AG04449 (cell line): ENCODE measurements around the gene ATP5PF.

Experiments
- CTCF ChIA-PET: fragments of 350-600 bp; formaldehyde crosslinking; extraction: SDS; loops from one replicate; lab custom pipeline; 2021; ENCODE audit warnings: antibody characterized with exemption; lab: Yijun Ruan, JAX
- POLR2A ChIA-PET: fragments of 400-600, 350-600 bp; formaldehyde crosslinking; extraction: SDS; loops from one replicate; lab custom pipeline; 2020; ENCODE audit warnings: antibody characterized with exemption, inconsistent platforms; lab: Yijun Ruan, JAX
- DNase-seq: peaks from one replicate; pipeline ENCODE4 v3.0.0-alpha.2; 2010; ENCODE audit warnings: low read depth, low spot score
- H3K4me3 ChIP-seq: 2 replicates; pipeline ENCODE4 v1.5.1; 2011; ENCODE audit warnings: low read depth, mild to moderate bottlenecking, control low read depth, low read length
- TF ChIP-seq, protein P1 (sequence below): IDR thresholded peaks from one replicate; pipeline ENCODE4 v1.5.1; 2011; ENCODE audit warnings: mild to moderate bottlenecking, moderate library complexity, low read length, control low read depth, inconsistent platforms; ENCODE audit not compliant: insufficient read depth; ENCODE audit errors: missing control alignments

ATP5PF gene

GRCh38 chr21:25691976-25692375 lies 42.7 kb downstream of the ATP5PF start:
- ChIA-PET CTCF (interaction anchor here (0.7 kb wide), 1 partner anchor 201 kb away, joined by 5 read pairs; no protein-coding TSS in a partner anchor), POLR2A (no interaction called here)
- no peak for DNase-seq
- TF ChIP-seq, protein P1, sequence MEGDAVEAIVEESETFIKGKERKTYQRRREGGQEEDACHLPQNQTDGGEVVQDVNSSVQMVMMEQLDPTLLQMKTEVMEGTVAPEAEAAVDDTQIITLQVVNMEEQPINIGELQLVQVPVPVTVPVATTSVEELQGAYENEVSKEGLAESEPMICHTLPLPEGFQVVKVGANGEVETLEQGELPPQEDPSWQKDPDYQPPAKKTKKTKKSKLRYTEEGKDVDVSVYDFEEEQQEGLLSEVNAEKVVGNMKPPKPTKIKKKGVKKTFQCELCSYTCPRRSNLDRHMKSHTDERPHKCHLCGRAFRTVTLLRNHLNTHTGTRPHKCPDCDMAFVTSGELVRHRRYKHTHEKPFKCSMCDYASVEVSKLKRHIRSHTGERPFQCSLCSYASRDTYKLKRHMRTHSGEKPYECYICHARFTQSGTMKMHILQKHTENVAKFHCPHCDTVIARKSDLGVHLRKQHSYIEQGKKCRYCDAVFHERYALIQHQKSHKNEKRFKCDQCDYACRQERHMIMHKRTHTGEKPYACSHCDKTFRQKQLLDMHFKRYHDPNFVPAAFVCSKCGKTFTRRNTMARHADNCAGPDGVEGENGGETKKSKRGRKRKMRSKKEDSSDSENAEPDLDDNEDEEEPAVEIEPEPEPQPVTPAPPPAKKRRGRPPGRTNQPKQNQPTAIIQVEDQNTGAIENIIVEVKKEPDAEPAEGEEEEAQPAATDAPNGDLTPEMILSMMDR = no peak
- H3K4me3 ChIP-seq = no peak overlapping the region

DNA sequence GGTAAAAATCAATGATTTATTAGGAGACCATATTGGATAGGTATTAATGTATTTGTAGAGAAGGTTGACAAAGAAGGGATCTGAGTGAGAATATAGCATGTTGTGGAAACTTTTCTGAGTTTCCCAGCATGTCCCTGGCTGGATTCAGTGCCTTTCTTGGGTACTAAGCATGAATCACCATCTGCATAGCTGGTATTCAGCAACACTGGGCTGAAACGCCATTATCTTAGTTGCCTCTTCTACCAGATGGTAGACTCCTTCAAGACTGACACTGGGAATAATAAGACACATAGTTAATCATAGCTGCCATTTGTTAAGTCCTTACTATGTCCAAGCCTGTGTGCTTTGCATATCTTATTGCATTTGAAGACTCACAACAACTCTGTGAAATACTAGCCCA lies 45.5 kb downstream of the ATP5PF start:
- DNase-seq = no peak
- ChIA-PET POLR2A (no interaction called here), CTCF (interaction anchor here (1.1 kb wide), 1 partner anchor 81 kb away, joined by 4 read pairs; no protein-coding TSS in a partner anchor)
- TF ChIP-seq, protein P1 = no peak
- no peak overlapping the region for H3K4me3 ChIP-seq

DNA sequence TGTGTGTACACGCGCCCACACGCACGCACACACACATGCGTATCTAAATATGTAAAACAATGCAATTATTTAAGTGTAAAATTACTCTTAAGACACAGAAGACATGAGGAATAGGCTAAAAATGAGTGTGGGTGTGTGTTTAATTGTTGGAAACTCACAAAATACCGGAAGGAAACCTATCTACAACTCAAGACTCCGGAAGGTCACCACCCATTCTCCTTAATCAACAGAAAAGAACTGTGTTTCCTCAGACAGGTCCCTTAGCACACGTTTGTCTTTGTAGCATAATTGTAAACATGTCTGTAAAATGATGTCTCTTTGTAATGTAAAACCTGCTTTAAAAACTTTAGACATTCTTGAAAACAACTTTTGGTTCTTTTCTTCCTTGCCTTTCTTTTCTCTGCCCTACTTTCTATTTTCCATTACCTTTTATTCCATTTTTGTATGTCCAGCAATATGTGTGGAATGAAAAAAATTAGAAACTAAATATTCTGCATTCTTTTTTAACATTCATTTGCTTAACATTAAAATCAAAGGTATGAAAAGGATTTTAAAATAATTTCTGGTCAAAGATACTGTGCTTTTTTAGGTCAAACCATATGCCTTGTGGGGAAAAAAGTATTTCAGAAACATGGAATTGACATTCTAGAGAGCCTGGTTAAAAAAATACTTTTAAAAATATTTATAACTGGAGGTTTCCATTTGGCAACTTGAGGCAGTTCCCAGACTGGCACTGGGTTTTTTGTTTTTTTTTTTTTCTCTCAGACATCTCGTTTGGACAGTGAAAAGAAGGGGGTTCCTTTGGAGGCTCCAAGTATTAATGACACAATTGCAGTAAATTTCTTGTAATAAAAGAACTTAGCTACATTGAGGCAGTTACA lies 46.2 kb downstream of the ATP5PF start:
- no peak overlapping the region for H3K4me3 ChIP-seq
- TF ChIP-seq, protein P1 = no peak
- ChIA-PET CTCF (interaction anchor here (1.1 kb wide), 1 partner anchor 80 kb away, joined by 4 read pairs; no protein-coding TSS in a partner anchor), POLR2A (no interaction called here)
- no peak for DNase-seq

DNA sequence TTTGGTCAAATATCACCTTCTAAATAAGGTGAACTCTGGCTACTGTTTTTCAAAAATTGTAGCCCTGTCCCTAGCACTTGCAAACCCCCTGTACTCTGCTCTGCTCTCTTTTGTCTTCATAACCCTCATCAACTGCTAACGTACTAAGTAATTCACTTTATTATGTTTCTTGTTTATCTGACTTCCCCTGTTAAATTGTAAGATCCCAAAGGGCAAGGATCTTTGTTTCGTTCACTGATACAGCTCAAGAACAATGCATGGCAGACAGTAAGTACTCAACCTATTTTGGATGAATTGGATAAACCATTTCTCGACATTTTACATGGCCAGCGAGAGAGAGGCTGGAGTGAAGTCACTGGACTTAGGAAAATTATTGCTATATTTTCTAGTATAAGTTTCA lies 46.9 kb downstream of the ATP5PF start:
- ChIA-PET POLR2A (no interaction called here), CTCF (interaction anchor here (1.4 kb wide), 1 partner anchor 20 kb away, joined by 5 read pairs; no protein-coding TSS in a partner anchor)
- TF ChIP-seq, protein P1 = no peak
- no peak overlapping the region for H3K4me3 ChIP-seq
- DNase-seq = no peak

DNA sequence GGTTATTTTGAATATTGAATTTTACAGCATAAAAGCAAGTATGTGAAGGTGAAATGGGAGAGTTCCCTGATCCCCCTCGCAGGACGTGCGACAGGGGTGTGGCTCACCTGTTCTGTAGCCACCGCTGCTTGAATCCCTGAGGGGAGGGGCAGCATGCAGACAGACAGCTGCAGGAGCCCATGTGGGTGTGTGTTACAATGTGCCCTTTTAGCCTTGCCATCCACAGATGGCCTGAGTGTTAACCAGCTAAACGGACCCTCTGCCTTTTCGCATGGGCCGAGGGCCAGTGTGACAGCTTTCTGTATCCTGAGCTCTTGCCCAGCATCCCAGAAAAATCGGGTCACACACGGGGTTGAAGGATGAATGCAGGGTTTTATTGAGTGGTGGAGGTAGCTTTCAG lies 52.3 kb downstream of the ATP5PF start:
- H3K4me3 ChIP-seq = no peak overlapping the region
- TF ChIP-seq, protein P1 = no peak
- POLR2A ChIA-PET = no interaction called here
- no peak for DNase-seq
- CTCF ChIA-PET = no interaction called here

DNA sequence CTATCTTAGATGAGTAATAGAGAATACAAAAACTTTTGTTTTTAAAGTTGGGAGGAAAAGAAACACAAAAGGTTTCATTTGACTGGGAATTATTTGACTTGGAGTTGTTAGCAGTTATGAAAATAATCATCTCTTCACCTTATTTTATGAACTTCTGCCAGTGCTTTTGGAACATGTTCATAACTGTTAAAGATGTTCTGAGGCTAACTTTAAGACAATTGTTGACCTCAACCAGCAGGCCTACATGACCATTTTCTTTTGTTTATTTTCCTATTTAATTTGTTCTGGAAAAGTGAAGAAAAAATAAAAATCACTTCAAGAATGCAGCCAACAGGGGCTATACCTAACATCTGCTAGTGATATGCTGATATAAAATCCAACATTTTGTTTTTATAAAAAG lies 58.3 kb downstream of the ATP5PF start:
- no peak overlapping the region for H3K4me3 ChIP-seq
- ChIA-PET POLR2A (no interaction called here), CTCF (no interaction called here)
- DNase-seq = no peak
- TF ChIP-seq, protein P1 = no peak
